Measurements from ENCODE around the gene PRKRA. TPM values are rescaled to one million over a fixed set of nuclear protein-coding genes. Genes with fewer than 3 reads are reported as not detected.

Gene PRKRA
- total RNA-seq, 6 experiments from 2014 or later = 30.4 to 38.3 (median 33.7) TPM

GRCh38 chr2:178383718-178384117 is 67.3 kb downstream of the PRKRA start:
- H3K4me3 Mint-ChIP-seq = no peak overlapping the region
- H3K9me3 Mint-ChIP-seq = no peaks in the 10 kb centered on the region
- TF ChIP-seq CTCF (IDR thresholded peaks at IDR 0.05) = no peak
- DNase-seq = no peak
- no peaks in the 10 kb centered on the region; the same call in 1 of the 2 replicates for H3K27me3 Mint-ChIP-seq (ENCODE audit: insufficient read depth)
- H3K4me1 Mint-ChIP-seq (ENCODE audit: low read depth) = peaks cover 21% of the 10 kb centered on the region
- peaks cover 5% of the 10 kb centered on the region; the same call in 1 of the 2 replicates for H3K36me3 Mint-ChIP-seq (ENCODE audit: low read depth)
- H3K27ac Mint-ChIP-seq = no peak overlapping the region

Other genes starting within 250 kb of the PRKRA start
- 1 to 10 TPM in 1 of 6 experiments, under 1 TPM in 5; 0.43 to 1.0 (median 0.69) TPM for gene PJVK, start 203 bp upstream of the PRKRA start, total RNA-seq (2021; fragmentation: NEBNext Ultra II Directional; extraction: Animal tissue kit (Norgen Biotek cat#: 25700))
- 10 to 100 TPM; 36.3 to 51.9 (median 43.7) TPM for gene FKBP7, start 27.4 kb upstream of the PRKRA start, total RNA-seq (2021; fragmentation: NEBNext Ultra II Directional; extraction: Animal tissue kit (Norgen Biotek cat#: 25700))
- 10 to 100 TPM; 31.4 to 36.6 (median 33.3) TPM for gene PLEKHA3, start 29.3 kb upstream of the PRKRA start, total RNA-seq (2021; fragmentation: NEBNext Ultra II Directional; extraction: Animal tissue kit (Norgen Biotek cat#: 25700))

Measured in HFFc6 (cell line).